Skeletal muscle satellite cell (primary cell): ENCODE results near the gene DDR1.
"Not testable (repeated sequence)": the region's sequence is repeated elsewhere in the genome, so short reads cannot be mapped to it uniquely, and the experiment has no call there.

Experiments used
- H3K27me3 ChIP-seq: 2 replicates; pipeline ENCODE4 v1.7.0; 2013; ENCODE audit warnings: low read length; ENCODE audit not compliant: control insufficient read depth, insufficient read depth
- H3K36me3 ChIP-seq: 2 replicates; pipeline ENCODE4 v1.7.0; 2013; ENCODE audit warnings: mild to moderate bottlenecking, control low read depth, low read length; ENCODE audit not compliant: insufficient read depth
- H3K4me1 ChIP-seq: 2 replicates; pipeline ENCODE4 v1.7.0; 2013; ENCODE audit warnings: low read length; ENCODE audit not compliant: control insufficient read depth, insufficient read depth
- H3K4me2 ChIP-seq: 2 replicates; pipeline ENCODE4 v1.7.0; 2013; ENCODE audit warnings: mild to moderate bottlenecking, low read length
- H3K4me3 ChIP-seq: 2 replicates; pipeline ENCODE4 v1.7.0; 2013; ENCODE audit warnings: low read length
- H3K9ac ChIP-seq: 2 replicates; pipeline ENCODE4 v1.7.0; 2013; ENCODE audit warnings: mild to moderate bottlenecking, low read depth, low read length, moderate library complexity
- H3K9me3 ChIP-seq: replicated peaks from 2 replicates; pipeline ENCODE4 v1.7.0; 2013; ENCODE audit warnings: mild to moderate bottlenecking, control low read depth, low read length

The DDR1 gene

GRCh38 chr6:30902196-30902595 lies 17.9 kb downstream of the DDR1 start:
- H3K9ac ChIP-seq, H3K4me2 ChIP-seq, H3K27me3 ChIP-seq, H3K4me1 ChIP-seq, H3K9me3 ChIP-seq, H3K4me3 ChIP-seq: not testable (repeated sequence)
- H3K36me3 ChIP-seq = peaks cover 10% of the 10 kb centered on the region

GRCh38 chr6:30902709-30903108 lies 18.4 kb downstream of the DDR1 start:
- Histone ChIP-seq H3K4me3 (no peak overlapping the region), H3K27me3 (no peaks in the 10 kb centered on the region), H3K4me2 (no peak overlapping the region), H3K4me1 (no peaks in the 10 kb centered on the region), H3K9ac (no peak overlapping the region), H3K36me3 (peaks cover 5% of the 10 kb centered on the region), H3K9me3 (no peaks in the 10 kb centered on the region)

GRCh38 chr6:30903236-30903635 lies 18.9 kb downstream of the DDR1 start:
- Histone ChIP-seq H3K9ac (no peak overlapping the region), H3K4me3 (no peak overlapping the region), H3K27me3 (no peaks in the 10 kb centered on the region), H3K36me3 (peaks cover under 1% of the 10 kb centered on the region), H3K4me2 (no peak overlapping the region), H3K4me1 (no peaks in the 10 kb centered on the region), H3K9me3 (no peaks in the 10 kb centered on the region)

GRCh38 chr6:30907290-30907757 lies 23.0 kb downstream of the DDR1 start:
- H3K9me3 ChIP-seq, H3K27me3 ChIP-seq, H3K4me1 ChIP-seq: not testable (repeated sequence)
- Histone ChIP-seq H3K4me2 (peak overlapping the region; percentile 73), H3K4me3 (peak overlapping the region; percentile 91), H3K36me3 (peaks cover 15% of the 10 kb centered on the region), H3K9ac (peak overlapping the region; percentile 45)

GRCh38 chr6:30907758-30908591 lies 23.7 kb downstream of the DDR1 start, which contains the start of gene GTF2H4:
Gene GTF2H4 (plus strand): TSS chr6:30908207.
- H3K4me1 ChIP-seq = peaks cover 9% of the 10 kb centered on the region
- peaks cover 18% of the 10 kb centered on the region for H3K36me3 ChIP-seq
- no peaks in the 10 kb centered on the region for H3K9me3 ChIP-seq
- H3K27me3 ChIP-seq = no peaks in the 10 kb centered on the region
- H3K9ac ChIP-seq = peak within 1 kb of the TSS; percentile 91
- H3K4me2 ChIP-seq = peak within 1 kb of the TSS; percentile 78
- peak within 1 kb of the TSS; percentile 91 for H3K4me3 ChIP-seq

- H3K4me2 ChIP-seq = peak overlapping the region; percentile 78
- peak overlapping the region; percentile 91 for H3K9ac ChIP-seq
- peak overlapping the region; percentile 91 for H3K4me3 ChIP-seq
- no peaks in the 10 kb centered on the region for H3K27me3 ChIP-seq
- peaks cover 12% of the 10 kb centered on the region for H3K4me1 ChIP-seq
- peaks cover 18% of the 10 kb centered on the region for H3K36me3 ChIP-seq
- no peaks in the 10 kb centered on the region for H3K9me3 ChIP-seq
These were observed 24.4 kb downstream of the DDR1 start for GRCh38 chr6:30908700-30909099.

- H3K4me3 ChIP-seq, H3K9me3 ChIP-seq, H3K27me3 ChIP-seq, H3K4me2 ChIP-seq, H3K9ac ChIP-seq: not testable (repeated sequence)
- Histone ChIP-seq H3K36me3 (peaks cover 18% of the 10 kb centered on the region), H3K4me1 (peaks cover 29% of the 10 kb centered on the region)
These were observed 26.2 kb downstream of the DDR1 start for GRCh38 chr6:30910473-30910872.

- H3K4me3 ChIP-seq = no peak overlapping the region
- H3K4me1 ChIP-seq = peaks cover 33% of the 10 kb centered on the region
- peak overlapping the region; percentile 95 for H3K9ac ChIP-seq
These were observed 28.6 kb downstream of the DDR1 start for GRCh38 chr6:30912746-30913520.

GRCh38 chr6:30913721-30914075 lies 29.4 kb downstream of the DDR1 start:
- no peaks in the 10 kb centered on the region for H3K9me3 ChIP-seq
- H3K4me1 ChIP-seq = peaks cover 31% of the 10 kb centered on the region
- peaks cover 33% of the 10 kb centered on the region for H3K36me3 ChIP-seq
- peak overlapping the region; percentile 95 for H3K9ac ChIP-seq
- peak overlapping the region; percentile 78 for H3K4me3 ChIP-seq
- peak overlapping the region; percentile 91 for H3K4me2 ChIP-seq
- H3K27me3 ChIP-seq = no peaks in the 10 kb centered on the region

More at GRCh38 chr6:30912746-30913520, 28.6 kb downstream of the DDR1 start:
- H3K9me3 ChIP-seq = no peaks in the 10 kb centered on the region
- no peaks in the 10 kb centered on the region for H3K27me3 ChIP-seq
- no peak overlapping the region for H3K4me2 ChIP-seq
- peaks cover 33% of the 10 kb centered on the region for H3K36me3 ChIP-seq

GRCh38 chr6:30914076-30914853 lies 29.9 kb downstream of the DDR1 start, which contains the start of gene VARS2:
Gene VARS2 (plus strand): TSS chr6:30914238. CDS start chr6:30914837, 599 bp downstream.
- Histone ChIP-seq H3K4me1 (peaks cover 26% of the 10 kb centered on the region), H3K9ac (peak within 1 kb of the TSS; percentile 95)

More at GRCh38 chr6:30914076-30914853, 29.9 kb downstream of the DDR1 start, which contains the start of gene VARS2:
- Histone ChIP-seq H3K9me3 (no peaks in the 10 kb centered on the region), H3K27me3 (no peaks in the 10 kb centered on the region), H3K4me3 (peak within 1 kb of the TSS; percentile 78), H3K36me3 (peaks cover 33% of the 10 kb centered on the region), H3K4me2 (peak within 1 kb of the TSS; percentile 91)
